ENCODE data around the gene BCL2L12.

- TF ChIP-seq TAF1 (IDR thresholded peaks at IDR 0.05; ENCODE audit: borderline replicate concordance, insufficient read depth, low read length) (no peak), POLR2AphosphoS5 (IDR thresholded peaks at IDR 0.05; ENCODE audit: low read depth, low read length) (no peak)
Observed at GRCh38 chr19:49642492-49643035, 23.2 kb upstream of the BCL2L12 start.

All from PFSK-1 (cell line).